Liver (tissue), 9 donors: ENCODE results near the gene CYSRT1. TPM values are rescaled to one million over a fixed set of nuclear protein-coding genes. Genes with fewer than 3 reads are reported as not detected.
A peak's percentile ranks its signal among the peaks of the same experiment; 100 is the strongest.

ENCODE experiments used
- DNase-seq: peaks from one replicate; pipeline ENCODE4 v3.0.0-alpha.2; 2017; ENCODE audit warnings: low spot score
- H3K27ac ChIP-seq, 2 donors: one replicate each; pipeline ENCODE4 v1.7.0; 2013; ENCODE audit warnings: inconsistent platforms in 2 of 2, low read length in 2 of 2, control low read depth in 1 of 2, low read depth in 1 of 2, mild to moderate bottlenecking in 1 of 2
- H3K27me3 ChIP-seq, 4 donors: one replicate each; pipeline versions ENCODE4 v1.6.1 to v1.7.0; 2013; ENCODE audit warnings: low read length in 3 of 4, inconsistent platforms in 1 of 4, mild to moderate bottlenecking in 1 of 4, moderate library complexity in 1 of 4; ENCODE audit not compliant: control insufficient read depth in 4 of 4, insufficient read depth in 4 of 4
- H3K36me3 ChIP-seq, 4 donors: one replicate each; pipeline versions ENCODE4 v1.6.1 to v1.7.0; 2013; ENCODE audit warnings: low read length in 3 of 4, mild to moderate bottlenecking in 3 of 4, low read depth in 1 of 4, moderate library complexity in 1 of 4; ENCODE audit not compliant: control insufficient read depth in 4 of 4, insufficient read depth in 3 of 4
- H3K4me1 ChIP-seq, 4 donors: one replicate each; pipeline versions ENCODE4 v1.6.1 to v1.7.0; 2013; ENCODE audit warnings: low read length in 3 of 4, mild to moderate bottlenecking in 3 of 4, moderate library complexity in 1 of 4; ENCODE audit not compliant: control insufficient read depth in 4 of 4, insufficient read depth in 4 of 4
- H3K4me3 ChIP-seq, 3 donors: one replicate each; pipeline versions ENCODE4 v1.6.1 to v1.7.0; 2013; ENCODE audit warnings: low read length in 3 of 3, control low read depth in 1 of 3, low read depth in 1 of 3, mild to moderate bottlenecking in 1 of 3
- H3K9ac ChIP-seq, 2 donors: one replicate each; pipeline ENCODE4 v1.7.0; 2013; ENCODE audit warnings: low read length in 2 of 2, mild to moderate bottlenecking in 2 of 2, moderate library complexity in 2 of 2, control low read depth in 1 of 2, low read depth in 1 of 2
- H3K9me3 ChIP-seq, 4 donors: one replicate each; pipeline versions ENCODE4 v1.6.1 to v1.7.0; 2013; ENCODE audit warnings: low read length in 3 of 4; ENCODE audit not compliant: control insufficient read depth in 4 of 4
- CTCF ChIP-seq: fragments of 150-350 bp; IDR thresholded peaks from 2 replicates; pipeline ENCODE4 v1.5.1; 2017; ENCODE audit warnings: improper control_type of control experiment, low read depth, low read length; ENCODE audit not compliant: missing input control
- FOXA2 ChIP-seq: IDR thresholded peaks from 2 replicates; pipeline ENCODE4 v1.6.1; 2016; ENCODE audit warnings: antibody characterized with exemption
- HNF4A ChIP-seq, 2 donors: conservative IDR thresholded peaks; 2 replicates each; pipeline ENCODE4 v1.6.1; 2016; ENCODE audit warnings: antibody characterized with exemption in 2 of 2, mild to moderate bottlenecking in 2 of 2
- HNF4G ChIP-seq: IDR thresholded peaks from 2 replicates; pipeline ENCODE4 v1.6.1; 2016; ENCODE audit warnings: antibody characterized with exemption
- JUND ChIP-seq, 2 donors: IDR thresholded peaks; 2 replicates each; pipeline ENCODE4 v1.6.1; 2016; ENCODE audit warnings: antibody characterized with exemption in 2 of 2
- NR2F2 ChIP-seq: IDR thresholded peaks from 2 replicates; pipeline ENCODE4 v1.6.1; 2016; ENCODE audit warnings: antibody characterized with exemption
- RXRA ChIP-seq, 2 donors: IDR thresholded peaks; 2 replicates each; pipeline ENCODE4 v1.6.1; 2017 to 2018; ENCODE audit warnings: antibody characterized with exemption in 2 of 2, mild to moderate bottlenecking in 1 of 2
- SP1 ChIP-seq: IDR thresholded peaks from 2 replicates; pipeline ENCODE4 v1.6.1; 2018; ENCODE audit warnings: antibody characterized with exemption, mild to moderate bottlenecking
- TAF1 ChIP-seq: conservative IDR thresholded peaks from 2 replicates; pipeline ENCODE4 v1.6.1; 2016; ENCODE audit warnings: antibody characterized with exemption, mild to moderate bottlenecking
- YY1 ChIP-seq: IDR thresholded peaks from 2 replicates; pipeline ENCODE4 v1.6.1; 2016; ENCODE audit warnings: antibody characterized with exemption, mild to moderate bottlenecking
- WGBS: extraction: QIAGEN DNeasy Blood & Tissue Kit; methylation state at CpG from one replicate; pipeline ENCODE4 v1.1.7; 2013; 5-methylcytosine and 5-hydroxymethylcytosine counted together
- polyA plus RNA-seq, 2 donors: library from polyadenylated mRNA; stranded (reverse) in 1 of 2; unstranded in 1 of 2; fragments of 200-250 nt in 1 of 2; fragments of >200 nt in 1 of 2; fragmentation: Nextera tagmentation in 1 of 2; extraction: Ambion mirVana in 1 of 2; gene quantifications; one replicate each; pipeline versions ENCODE4 v1.2.1 to v1.2.3, GENCODE V29; 2013 to 2015
- total RNA-seq, 2 donors: library from RNA; depleted of rRNA; stranded (reverse); fragments of >200 nt; gene quantifications; one replicate each; pipeline ENCODE4 v1.2.3, GENCODE V29; 2014
- TF ChIP-seq, protein P1 (sequence below): IDR thresholded peaks from 2 replicates; pipeline ENCODE4 v1.6.1; 2016; ENCODE audit warnings: antibody characterized with exemption
- donor health status: healthy.
- donor health status: healthy.
- donor health status: healthy.
- donor health status: healthy.
- donor health status: healthy.

CYSRT1 gene
- total and polyA plus RNA-seq, 4 donors = 0.14 to 0.50 (median 0.20) TPM

- H3K36me3 ChIP-seq = peaks cover 0 to 11% (median 3%) of the 10 kb centered on the region in 4 donors
- H3K9ac ChIP-seq = no peak overlapping the region
- no peaks in the 10 kb centered on the region for H3K27me3 ChIP-seq
- TF ChIP-seq JUND (IDR thresholded peaks at IDR 0.05) (no peak), HNF4A (conservative IDR thresholded peaks at IDR 0.05) (peak in 1 of 2 donors; percentile 9), RXRA (IDR thresholded peaks at IDR 0.05) (peak; percentile 52 to 66)
- TF ChIP-seq, protein P1, sequence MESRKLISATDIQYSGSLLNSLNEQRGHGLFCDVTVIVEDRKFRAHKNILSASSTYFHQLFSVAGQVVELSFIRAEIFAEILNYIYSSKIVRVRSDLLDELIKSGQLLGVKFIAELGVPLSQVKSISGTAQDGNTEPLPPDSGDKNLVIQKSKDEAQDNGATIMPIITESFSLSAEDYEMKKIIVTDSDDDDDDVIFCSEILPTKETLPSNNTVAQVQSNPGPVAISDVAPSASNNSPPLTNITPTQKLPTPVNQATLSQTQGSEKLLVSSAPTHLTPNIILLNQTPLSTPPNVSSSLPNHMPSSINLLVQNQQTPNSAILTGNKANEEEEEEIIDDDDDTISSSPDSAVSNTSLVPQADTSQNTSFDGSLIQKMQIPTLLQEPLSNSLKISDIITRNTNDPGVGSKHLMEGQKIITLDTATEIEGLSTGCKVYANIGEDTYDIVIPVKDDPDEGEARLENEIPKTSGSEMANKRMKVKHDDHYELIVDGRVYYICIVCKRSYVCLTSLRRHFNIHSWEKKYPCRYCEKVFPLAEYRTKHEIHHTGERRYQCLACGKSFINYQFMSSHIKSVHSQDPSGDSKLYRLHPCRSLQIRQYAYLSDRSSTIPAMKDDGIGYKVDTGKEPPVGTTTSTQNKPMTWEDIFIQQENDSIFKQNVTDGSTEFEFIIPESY = no peak
- peak overlapping the region in 1 of 2 donors; percentile 19 for H3K27ac ChIP-seq
- no peak for DNase-seq
- WGBS = 58% methylated on average over 15 of the region's 15 CpGs
- peaks cover 9 to 51% (median 23%) of the 10 kb centered on the region in 4 donors for H3K4me1 ChIP-seq
- H3K9me3 ChIP-seq = no peaks in the 10 kb centered on the region
- H3K4me3 ChIP-seq = no peak overlapping the region
Observed at GRCh38 chr9:137273611-137274320, 48.8 kb downstream of the CYSRT1 start.

GRCh38 chr9:137275203-137275587, 50.2 kb downstream of the CYSRT1 start:
- H3K9ac ChIP-seq = no peak overlapping the region
- 92% methylated on average over 10 of the region's 10 CpGs for WGBS
- H3K4me3 ChIP-seq = no peak overlapping the region
- no peak overlapping the region for H3K27ac ChIP-seq
- H3K36me3 ChIP-seq = peaks cover 0 to 11% (median 3%) of the 10 kb centered on the region in 4 donors
- peaks cover 3 to 40% (median 13%) of the 10 kb centered on the region in 4 donors for H3K4me1 ChIP-seq
- no peak for DNase-seq
- no peaks in the 10 kb centered on the region for H3K27me3 ChIP-seq
- TF ChIP-seq FOXA2 (no peak), SP1 (no peak), TAF1 (no peak), HNF4A (conservative IDR thresholded peaks at IDR 0.05) (no peak), YY1 (no peak), RXRA (IDR thresholded peaks at IDR 0.05) (no peak), HNF4G (no peak), CTCF (no peak), NR2F2 (no peak)
- H3K9me3 ChIP-seq = no peaks in the 10 kb centered on the region

Other genes with a start within 250 kb of the CYSRT1 start
Only the 30 nearest of the 32 such genes appear.
- gene PAXX, start 232.8 kb upstream of the CYSRT1 start, total RNA-seq = 1 to 10 TPM; 7.3 to 9.0 TPM
- 10 to 100 TPM; 29.4 to 34.1 TPM for gene PAXX, start 232.8 kb upstream of the CYSRT1 start, polyA plus RNA-seq
- under 1 TPM; 0.33 to 0.42 TPM for gene CLIC3, start 228.6 kb upstream of the CYSRT1 start, total RNA-seq
- under 1 TPM; 0.38 to 0.83 TPM for gene CLIC3, start 228.6 kb upstream of the CYSRT1 start, polyA plus RNA-seq
- gene ABCA2, start 196.9 kb upstream of the CYSRT1 start, total RNA-seq = 10 to 100 TPM in 1 of 2 donors, 1 to 10 TPM in 1; 2.9 to 15.2 TPM
- 10 to 100 TPM in 1 of 2 donors, 1 to 10 TPM in 1; 9.5 to 15.1 TPM for gene ABCA2, start 196.9 kb upstream of the CYSRT1 start, polyA plus RNA-seq
- gene FUT7, start 193.1 kb upstream of the CYSRT1 start, total RNA-seq = under 1 TPM; 0.37 to 0.67 TPM
- under 1 TPM in 1 of 2 donors, not detected in 1; 0.14 TPM for gene FUT7, start 193.1 kb upstream of the CYSRT1 start, polyA plus RNA-seq
- gene NPDC1, start 179.0 kb upstream of the CYSRT1 start, total RNA-seq = 1 to 10 TPM; 2.7 to 5.6 TPM
- gene NPDC1, start 179.0 kb upstream of the CYSRT1 start, polyA plus RNA-seq = 10 to 100 TPM in 1 of 2 donors, 1 to 10 TPM in 1; 9.0 to 14.5 TPM
- gene ENTPD2, start 171.1 kb upstream of the CYSRT1 start, total RNA-seq = under 1 TPM; 0.09 to 0.25 TPM
- gene ENTPD2, start 171.1 kb upstream of the CYSRT1 start, polyA plus RNA-seq = under 1 TPM; 0.17 to 0.40 TPM
- 1 to 10 TPM in 1 of 2 donors, under 1 TPM in 1; 0.08 to 1.8 TPM for gene SAPCD2, start 154.6 kb upstream of the CYSRT1 start, total RNA-seq
- gene SAPCD2, start 154.6 kb upstream of the CYSRT1 start, polyA plus RNA-seq = under 1 TPM; 0.06 to 0.38 TPM
- 1 to 10 TPM; 1.8 to 2.3 TPM for gene UAP1L1, start 147.7 kb upstream of the CYSRT1 start, total RNA-seq
- gene UAP1L1, start 147.7 kb upstream of the CYSRT1 start, polyA plus RNA-seq = 1 to 10 TPM in 1 of 2 donors, under 1 TPM in 1; 0.35 to 1.6 TPM
- gene MAN1B1, start 138.2 kb upstream of the CYSRT1 start, total RNA-seq = 10 to 100 TPM; 19.9 to 31.8 TPM
- 10 to 100 TPM; 23.2 to 29.7 TPM for gene MAN1B1, start 138.2 kb upstream of the CYSRT1 start, polyA plus RNA-seq
- gene DPP7, start 110.4 kb upstream of the CYSRT1 start, total RNA-seq = 10 to 100 TPM; 25.0 to 38.8 TPM
- gene DPP7, start 110.4 kb upstream of the CYSRT1 start, polyA plus RNA-seq = 10 to 100 TPM; 62.6 to 71.1 TPM
- gene GRIN1, start 86.0 kb upstream of the CYSRT1 start, total RNA-seq = not detected
- under 1 TPM in 1 of 2 donors, not detected in 1; 0.05 TPM for gene GRIN1, start 86.0 kb upstream of the CYSRT1 start, polyA plus RNA-seq
- under 1 TPM in 1 of 2 donors, not detected in 1; 0.17 TPM for gene LRRC26, start 55.1 kb upstream of the CYSRT1 start, total RNA-seq
- under 1 TPM in 1 of 2 donors, not detected in 1; 0.09 TPM for gene LRRC26, start 55.1 kb upstream of the CYSRT1 start, polyA plus RNA-seq
- not detected for gene TMEM210, start 53.1 kb upstream of the CYSRT1 start, total RNA-seq
- gene TMEM210, start 53.1 kb upstream of the CYSRT1 start, polyA plus RNA-seq = not detected
- gene ANAPC2, start 36.6 kb upstream of the CYSRT1 start, total RNA-seq = 10 to 100 TPM; 19.4 to 32.6 TPM
- 10 to 100 TPM in 1 of 2 donors, 1 to 10 TPM in 1; 9.3 to 19.9 TPM for gene ANAPC2, start 36.6 kb upstream of the CYSRT1 start, polyA plus RNA-seq
- 10 to 100 TPM; 29.8 to 37.5 TPM for gene SSNA1, start 36.5 kb upstream of the CYSRT1 start, total RNA-seq
- 10 to 100 TPM; 43.1 to 44.2 TPM for gene SSNA1, start 36.5 kb upstream of the CYSRT1 start, polyA plus RNA-seq
- 10 to 100 TPM in 1 of 2 donors, 1 to 10 TPM in 1; 5.4 to 15.8 TPM for gene TPRN, start 24.4 kb upstream of the CYSRT1 start, total RNA-seq
- gene TPRN, start 24.4 kb upstream of the CYSRT1 start, polyA plus RNA-seq = 10 to 100 TPM in 1 of 2 donors, 1 to 10 TPM in 1; 6.5 to 20.1 TPM
- 10 to 100 TPM; 19.9 to 21.5 TPM for gene TMEM203, start 19.5 kb upstream of the CYSRT1 start, total RNA-seq
- 10 to 100 TPM; 21.4 to 27.5 TPM for gene TMEM203, start 19.5 kb upstream of the CYSRT1 start, polyA plus RNA-seq
- 1 to 10 TPM; 2.9 to 4.7 TPM for gene NDOR1, start 19.5 kb upstream of the CYSRT1 start, total RNA-seq
- gene NDOR1, start 19.5 kb upstream of the CYSRT1 start, polyA plus RNA-seq = 1 to 10 TPM; 2.5 to 3.5 TPM
- under 1 TPM; 0.28 to 0.59 TPM for gene RNF208, start 2.9 kb upstream of the CYSRT1 start, total RNA-seq
- gene RNF208, start 2.9 kb upstream of the CYSRT1 start, polyA plus RNA-seq = 1 to 10 TPM; 4.6 to 7.1 TPM
- gene RNF224, start 2.3 kb downstream of the CYSRT1 start, total RNA-seq = not detected
- not detected for gene RNF224, start 2.3 kb downstream of the CYSRT1 start, polyA plus RNA-seq
- gene SLC34A3, start 5.7 kb downstream of the CYSRT1 start, total RNA-seq = not detected
- gene SLC34A3, start 5.7 kb downstream of the CYSRT1 start, polyA plus RNA-seq = not detected
- 100 to 1,000 TPM; 179 to 191 TPM for gene TUBB4B, start 16.1 kb downstream of the CYSRT1 start, total RNA-seq
- 100 to 1,000 TPM; 173 to 199 TPM for gene TUBB4B, start 16.1 kb downstream of the CYSRT1 start, polyA plus RNA-seq
- not detected for gene STPG3, start 26.1 kb downstream of the CYSRT1 start, total RNA-seq
- gene STPG3, start 26.1 kb downstream of the CYSRT1 start, polyA plus RNA-seq = not detected
- gene NELFB, start 30.2 kb downstream of the CYSRT1 start, total RNA-seq = 10 to 100 TPM; 16.5 to 19.7 TPM
- gene NELFB, start 30.2 kb downstream of the CYSRT1 start, polyA plus RNA-seq = 10 to 100 TPM in 1 of 2 donors, 1 to 10 TPM in 1; 4.7 to 24.6 TPM
- gene TOR4A, start 52.6 kb downstream of the CYSRT1 start, total RNA-seq = 1 to 10 TPM; 5.0 to 5.1 TPM
- gene TOR4A, start 52.6 kb downstream of the CYSRT1 start, polyA plus RNA-seq = 1 to 10 TPM in 1 of 2 donors, under 1 TPM in 1; 0.35 to 3.6 TPM
- gene NRARP, start 77.1 kb downstream of the CYSRT1 start, total RNA-seq = 1 to 10 TPM in 1 of 2 donors, under 1 TPM in 1; 0.93 to 1.3 TPM
- under 1 TPM in 1 of 2 donors, not detected in 1; 0.48 TPM for gene NRARP, start 77.1 kb downstream of the CYSRT1 start, polyA plus RNA-seq
- gene EXD3, start 198.0 kb downstream of the CYSRT1 start, total RNA-seq = 1 to 10 TPM; 2.5 to 6.7 TPM
- 1 to 10 TPM; 3.6 to 3.7 TPM for gene EXD3, start 198.0 kb downstream of the CYSRT1 start, polyA plus RNA-seq
- gene NOXA1, start 198.2 kb downstream of the CYSRT1 start, total RNA-seq = 1 to 10 TPM; 1.3 to 2.4 TPM
- 1 to 10 TPM; 2.4 to 3.6 TPM for gene NOXA1, start 198.2 kb downstream of the CYSRT1 start, polyA plus RNA-seq
- gene ENTPD8, start 216.2 kb downstream of the CYSRT1 start, total RNA-seq = 1 to 10 TPM; 1.6 to 4.7 TPM
- gene ENTPD8, start 216.2 kb downstream of the CYSRT1 start, polyA plus RNA-seq = 1 to 10 TPM; 5.1 to 6.2 TPM
- 10 to 100 TPM in 1 of 2 donors, 1 to 10 TPM in 1; 1.7 to 12.9 TPM for gene NSMF, start 234.2 kb downstream of the CYSRT1 start, total RNA-seq
- 10 to 100 TPM in 1 of 2 donors, 1 to 10 TPM in 1; 4.6 to 13.5 TPM for gene NSMF, start 234.2 kb downstream of the CYSRT1 start, polyA plus RNA-seq